Mucosa of descending colon (tissue), 3 donors: Measurements from ENCODE around the gene KLHL15. TPM values are rescaled to one million over a fixed set of nuclear protein-coding genes. Genes with fewer than 3 reads are reported as not detected.
"Not testable (repeated sequence)": the region's sequence is repeated elsewhere in the genome, so short reads cannot be mapped to it uniquely, and the experiment has no call there.

Source experiments
- ATAC-seq: fragments of 200-7000 bp; cut with Tn5 transposase; one replicate; pipeline ENCODE4 v1.9.1; 2020; ENCODE audit warnings: mild to moderate bottlenecking, moderate library complexity
- DNase-seq, 3 donors: peaks; one replicate each; pipeline ENCODE4 v3.0.0-alpha.2; 2020
- H3K36me3 ChIP-seq: fragments of 200-600 bp; one replicate; pipeline ENCODE4 v1.8.0; 2021; ENCODE audit warnings: low read depth, mild to moderate bottlenecking
- H3K4me1 ChIP-seq: fragments of 200-600 bp; one replicate; pipeline ENCODE4 v1.8.0; 2021; ENCODE audit warnings: low read depth, mild to moderate bottlenecking
- H3K4me3 ChIP-seq: fragments of 200-600 bp; one replicate; pipeline ENCODE4 v1.8.0; 2021; ENCODE audit warnings: mild to moderate bottlenecking
- H3K9me3 ChIP-seq: fragments of 200-600 bp; one replicate; pipeline ENCODE4 v1.8.0; 2021; ENCODE audit warnings: mild to moderate bottlenecking
- intact Hi-C, 2 donors: fragments of 100-400 bp; cut with DNase I in 1 of 2; cut with micrococcal nuclease in 1 of 2; formaldehyde crosslinking; loops; one replicate each; pipeline versions ENCODE4 v1.11.0 to v1.11.1; 2022; cut with DNase I, micrococcal nuclease
- total RNA-seq, 3 donors: library from RNA; stranded (reverse); fragmentation: NEBNext Ultra II Directional in 2 of 3; extraction: Animal tissue kit (Norgen Biotek cat#: 25700) in 2 of 3; gene quantifications; one replicate each; pipeline versions ENCODE4 v1.2.1 to v1.2.4, GENCODE V29; 2021 to 2023
- TF ChIP-seq, protein P1 (sequence below): fragments of 200-600 bp; IDR thresholded peaks from one replicate; pipeline ENCODE4 v1.8.0; 2022; ENCODE audit warnings: antibody characterized with exemption, mild to moderate bottlenecking
- donor health status: DM: no; HTN: no; CAD: no; lungs with moderate emphysema.
- donor health status: DM: no; HTN: no; CAD: no.
- donor health status: DM: no; HTN: yes; CAD: no.

KLHL15 gene
- total RNA-seq, 3 donors from 2014 or later, result 3.3 to 9.7 (median 3.4) TPM

DNA sequence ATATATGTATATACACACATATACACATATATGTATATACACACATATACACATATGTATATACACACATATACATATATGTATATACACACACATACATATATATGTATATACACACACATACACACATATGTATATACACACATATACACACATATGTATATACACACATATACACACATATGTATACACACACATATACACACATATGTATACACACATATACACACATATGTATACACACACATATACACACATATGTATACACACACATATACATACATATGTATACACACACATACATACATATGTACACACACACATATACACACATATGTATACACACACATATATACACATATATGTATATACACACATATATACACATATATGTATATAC is 19.1 kb upstream of the KLHL15 start:
- ATAC-seq, H3K4me1 ChIP-seq, DNase-seq, H3K36me3 ChIP-seq, intact Hi-C loops, H3K4me3 ChIP-seq, H3K9me3 ChIP-seq: not testable (repeated sequence)

DNA sequence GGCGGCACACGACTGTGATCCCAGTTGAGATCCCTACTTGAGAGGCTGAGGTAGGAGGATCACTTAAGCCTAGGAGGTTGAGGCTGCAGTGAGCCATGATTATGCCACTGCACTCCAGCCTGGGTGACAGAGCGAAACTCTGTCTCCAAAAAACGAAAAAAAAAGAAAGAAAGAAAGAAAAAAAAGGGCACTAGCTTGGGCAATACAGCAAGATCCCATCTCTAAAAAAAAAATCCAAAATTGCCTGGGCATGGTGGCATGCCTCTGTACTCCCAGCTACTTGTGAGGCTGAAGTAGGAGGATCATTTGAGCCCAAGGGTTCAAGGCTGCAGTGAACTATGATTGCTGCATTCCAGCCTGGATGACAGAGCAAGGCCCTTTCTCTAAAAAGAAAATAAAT is 10.7 kb upstream of the KLHL15 start:
- intact Hi-C loops, result no loop called here
- H3K4me1 ChIP-seq, result no peaks in the 10 kb centered on the region
- TF ChIP-seq, protein P1, sequence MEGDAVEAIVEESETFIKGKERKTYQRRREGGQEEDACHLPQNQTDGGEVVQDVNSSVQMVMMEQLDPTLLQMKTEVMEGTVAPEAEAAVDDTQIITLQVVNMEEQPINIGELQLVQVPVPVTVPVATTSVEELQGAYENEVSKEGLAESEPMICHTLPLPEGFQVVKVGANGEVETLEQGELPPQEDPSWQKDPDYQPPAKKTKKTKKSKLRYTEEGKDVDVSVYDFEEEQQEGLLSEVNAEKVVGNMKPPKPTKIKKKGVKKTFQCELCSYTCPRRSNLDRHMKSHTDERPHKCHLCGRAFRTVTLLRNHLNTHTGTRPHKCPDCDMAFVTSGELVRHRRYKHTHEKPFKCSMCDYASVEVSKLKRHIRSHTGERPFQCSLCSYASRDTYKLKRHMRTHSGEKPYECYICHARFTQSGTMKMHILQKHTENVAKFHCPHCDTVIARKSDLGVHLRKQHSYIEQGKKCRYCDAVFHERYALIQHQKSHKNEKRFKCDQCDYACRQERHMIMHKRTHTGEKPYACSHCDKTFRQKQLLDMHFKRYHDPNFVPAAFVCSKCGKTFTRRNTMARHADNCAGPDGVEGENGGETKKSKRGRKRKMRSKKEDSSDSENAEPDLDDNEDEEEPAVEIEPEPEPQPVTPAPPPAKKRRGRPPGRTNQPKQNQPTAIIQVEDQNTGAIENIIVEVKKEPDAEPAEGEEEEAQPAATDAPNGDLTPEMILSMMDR, result no peak
- no peak overlapping the region for H3K4me3 ChIP-seq
- DNase-seq (no peak), ATAC-seq (no peak)
- no peaks in the 10 kb centered on the region for H3K36me3 ChIP-seq
- no peaks in the 10 kb centered on the region for H3K9me3 ChIP-seq

- TF ChIP-seq, protein P1, result no peak
- intact Hi-C loops, result no loop called here
- DNase-seq, result no peak
- Histone ChIP-seq H3K36me3 (no peaks in the 10 kb centered on the region), H3K4me3 (no peak overlapping the region), H3K9me3 (no peaks in the 10 kb centered on the region), H3K4me1 (no peaks in the 10 kb centered on the region)
- ATAC-seq, result no peak
Observed at GRCh38 chrX:24034485-24034884, 7.5 kb upstream of the KLHL15 start.

DNA sequence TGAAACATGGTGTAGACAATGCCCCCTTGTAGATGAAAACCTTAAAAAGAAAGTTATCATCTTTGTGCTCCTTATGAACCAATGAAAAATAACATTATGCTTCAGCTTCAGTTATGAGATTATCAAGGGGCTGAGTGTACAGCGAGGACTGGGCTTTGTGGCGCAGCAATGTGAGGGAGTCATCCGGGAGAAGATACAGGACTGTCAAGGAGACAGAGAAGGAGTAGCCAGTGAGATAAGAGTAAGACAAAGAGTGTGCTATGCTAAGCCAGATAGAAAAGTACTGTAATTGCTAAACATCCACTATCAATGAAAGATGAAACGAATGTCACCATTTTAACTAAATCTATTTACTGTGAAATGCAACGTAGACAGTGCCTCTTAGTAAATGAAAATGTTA is 3.6 kb upstream of the KLHL15 start:
- ATAC-seq, result no peak

DNA sequence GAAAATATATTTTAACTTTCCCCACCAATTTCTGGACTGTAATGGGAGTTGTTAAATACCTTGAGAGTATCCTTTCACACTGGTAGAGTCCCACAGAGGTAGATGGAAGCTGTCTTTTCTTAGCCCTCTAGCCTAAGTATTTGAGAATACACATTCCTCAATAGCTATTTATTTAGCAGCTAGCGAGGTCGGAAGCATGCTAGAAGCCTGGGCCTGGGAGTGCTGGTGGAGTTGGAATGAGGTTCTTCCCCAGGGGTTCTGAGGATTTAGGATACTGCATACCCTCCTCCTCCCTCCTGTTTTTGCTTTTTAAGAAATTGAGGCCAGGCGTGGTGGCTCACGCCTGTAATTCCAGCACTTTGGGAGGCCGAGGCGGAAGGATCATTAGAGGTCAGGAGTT is 999 bp upstream of the KLHL15 start:
- no peak for DNase-seq
- no peaks in the 10 kb centered on the region for H3K9me3 ChIP-seq
- H3K4me3 ChIP-seq, result no peak overlapping the region
- H3K36me3 ChIP-seq, result no peaks in the 10 kb centered on the region
- no peak for ATAC-seq
- H3K4me1 ChIP-seq, result no peaks in the 10 kb centered on the region
- intact Hi-C loops, result no loop called here
- TF ChIP-seq, protein P1, result no peak

More for the DNA sequence above, 3.6 kb upstream of the KLHL15 start:
- Histone ChIP-seq H3K4me1 (no peaks in the 10 kb centered on the region), H3K4me3 (no peak overlapping the region), H3K36me3 (no peaks in the 10 kb centered on the region), H3K9me3 (no peaks in the 10 kb centered on the region)
- DNase-seq, result no peak
- intact Hi-C loops, result no loop called here
- TF ChIP-seq, protein P1, result no peak

- Histone ChIP-seq H3K36me3 (no peaks in the 10 kb centered on the region), H3K4me3 (no peak overlapping the region), H3K4me1 (no peaks in the 10 kb centered on the region), H3K9me3 (no peaks in the 10 kb centered on the region)
- TF ChIP-seq, protein P1, result no peak
- ATAC-seq (no peak), DNase-seq (no peak)
- intact Hi-C loops, result no loop called here
Observed at GRCh38 chrX:24026432-24026831, 554 bp downstream of the KLHL15 start.
